Measurements from ENCODE around the gene CALCB.

Gene CALCB

DNA sequence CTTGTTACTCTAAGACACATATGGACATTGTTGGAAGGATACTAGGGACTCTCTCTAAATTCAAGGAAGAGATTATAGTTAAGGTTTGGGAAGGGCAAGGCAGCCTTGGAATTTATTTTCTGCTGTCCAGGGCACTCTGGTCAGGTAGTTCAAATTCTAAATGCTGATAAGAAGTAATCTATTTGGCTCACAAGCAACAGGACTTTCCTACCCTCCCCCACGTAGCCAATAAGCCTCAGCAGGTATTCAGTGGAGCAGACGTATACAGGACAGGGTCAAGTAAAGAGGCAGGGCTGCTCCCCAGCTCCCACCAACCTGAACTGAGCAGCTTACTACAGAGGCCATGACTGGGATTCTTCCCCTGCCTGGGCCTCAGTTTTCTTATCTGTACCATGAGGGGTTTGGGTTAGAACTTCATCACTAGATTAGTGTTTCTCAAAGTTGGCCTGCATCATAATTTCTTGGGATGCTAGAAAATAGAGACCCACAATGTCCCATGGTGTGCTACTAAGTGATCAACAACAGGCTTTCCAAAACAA lies 35.3 kb downstream of the CALCB start:
- no peak for DNase-seq (ENCODE audit: low spot score)
- TF ChIP-seq, protein P1, sequence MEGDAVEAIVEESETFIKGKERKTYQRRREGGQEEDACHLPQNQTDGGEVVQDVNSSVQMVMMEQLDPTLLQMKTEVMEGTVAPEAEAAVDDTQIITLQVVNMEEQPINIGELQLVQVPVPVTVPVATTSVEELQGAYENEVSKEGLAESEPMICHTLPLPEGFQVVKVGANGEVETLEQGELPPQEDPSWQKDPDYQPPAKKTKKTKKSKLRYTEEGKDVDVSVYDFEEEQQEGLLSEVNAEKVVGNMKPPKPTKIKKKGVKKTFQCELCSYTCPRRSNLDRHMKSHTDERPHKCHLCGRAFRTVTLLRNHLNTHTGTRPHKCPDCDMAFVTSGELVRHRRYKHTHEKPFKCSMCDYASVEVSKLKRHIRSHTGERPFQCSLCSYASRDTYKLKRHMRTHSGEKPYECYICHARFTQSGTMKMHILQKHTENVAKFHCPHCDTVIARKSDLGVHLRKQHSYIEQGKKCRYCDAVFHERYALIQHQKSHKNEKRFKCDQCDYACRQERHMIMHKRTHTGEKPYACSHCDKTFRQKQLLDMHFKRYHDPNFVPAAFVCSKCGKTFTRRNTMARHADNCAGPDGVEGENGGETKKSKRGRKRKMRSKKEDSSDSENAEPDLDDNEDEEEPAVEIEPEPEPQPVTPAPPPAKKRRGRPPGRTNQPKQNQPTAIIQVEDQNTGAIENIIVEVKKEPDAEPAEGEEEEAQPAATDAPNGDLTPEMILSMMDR (IDR thresholded peaks at IDR 0.05; ENCODE audit: borderline replicate concordance, control extremely low read depth, extremely low read depth, insufficient read depth, missing control alignments) = no peak
- in situ Hi-C loops (cut with MboI; ENCODE audit: low sequenced_read_pairs, unreplicated experiment) = loop anchor here (10.0 kb wide), 1 partner anchor 46 kb away; no protein-coding TSS in a partner anchor

- no peak for DNase-seq (ENCODE audit: low spot score)
- TF ChIP-seq, protein P1 (IDR thresholded peaks at IDR 0.05; ENCODE audit: borderline replicate concordance, control extremely low read depth, extremely low read depth, insufficient read depth, missing control alignments) = no peak
- in situ Hi-C loops (cut with MboI; ENCODE audit: low sequenced_read_pairs, unreplicated experiment) = loop anchor here (10.0 kb wide), 1 partner anchor 45 kb away; no protein-coding TSS in a partner anchor
Measured at GRCh38 chr11:15109602-15110001, 36.2 kb downstream of the CALCB start.

DNA sequence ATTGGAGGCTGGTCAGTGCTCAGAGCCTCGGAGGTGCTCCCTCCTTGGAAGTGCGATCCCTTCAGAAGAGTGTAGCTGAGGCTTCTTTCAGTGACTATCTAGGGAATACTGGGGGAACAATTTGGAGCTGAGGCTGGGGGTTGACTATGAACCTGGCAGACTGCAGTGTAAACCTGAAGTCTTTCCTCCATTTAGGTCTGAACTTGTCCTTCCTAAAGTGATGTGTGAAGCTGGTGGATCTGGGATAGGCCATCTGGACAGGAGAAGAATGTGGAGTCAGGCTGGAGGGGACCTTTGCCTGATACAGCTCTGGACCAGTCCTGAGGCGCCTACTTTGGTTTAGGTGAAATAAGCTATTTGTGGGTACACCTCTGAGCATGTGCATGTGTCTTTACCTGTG lies 37.8 kb downstream of the CALCB start:
- in situ Hi-C loops (cut with MboI; ENCODE audit: low sequenced_read_pairs, unreplicated experiment) = no loop called here
- no peak for DNase-seq (ENCODE audit: low spot score)
- TF ChIP-seq, protein P1 (IDR thresholded peaks at IDR 0.05; ENCODE audit: borderline replicate concordance, control extremely low read depth, extremely low read depth, insufficient read depth, missing control alignments) = no peak

- DNase-seq (ENCODE audit: low spot score) = no peak
- TF ChIP-seq, protein P1 (IDR thresholded peaks at IDR 0.05; ENCODE audit: borderline replicate concordance, control extremely low read depth, extremely low read depth, insufficient read depth, missing control alignments) = no peak
- in situ Hi-C loops (cut with MboI; ENCODE audit: low sequenced_read_pairs, unreplicated experiment) = no loop called here
Measured at GRCh38 chr11:15112131-15112541, 38.7 kb downstream of the CALCB start.

- no peak for DNase-seq (ENCODE audit: low spot score)
- in situ Hi-C loops (cut with MboI; ENCODE audit: low sequenced_read_pairs, unreplicated experiment) = no loop called here
Measured at GRCh38 chr11:15113381-15113780, 40.0 kb downstream of the CALCB start.

GRCh38 chr11:15114501-15115475 lies 41.4 kb downstream of the CALCB start, which contains the start of gene INSC:
Gene INSC, plus strand, starts transcription at chr11:15114923. Its CDS starts 34,252 bp downstream, at chr11:15149175.
- DNase-seq (ENCODE audit: low spot score) = no peak
- in situ Hi-C loops (cut with MboI; ENCODE audit: low sequenced_read_pairs, unreplicated experiment) = no loop called here
- TF ChIP-seq, protein P1 (IDR thresholded peaks at IDR 0.05; ENCODE audit: borderline replicate concordance, control extremely low read depth, extremely low read depth, insufficient read depth, missing control alignments) = no peak

More at GRCh38 chr11:15113381-15113780, 40.0 kb downstream of the CALCB start:
- TF ChIP-seq, protein P1 (IDR thresholded peaks at IDR 0.05; ENCODE audit: borderline replicate concordance, control extremely low read depth, extremely low read depth, insufficient read depth, missing control alignments) = no peak

Measured in GM13976 (cell line).